Right atrium auricular region (tissue), 2 donors: ENCODE results near the gene ERVK3-1. TPM values are rescaled to one million over a fixed set of nuclear protein-coding genes. Genes with fewer than 3 reads are reported as not detected.
"Not testable (repeated sequence)": the region's sequence is repeated elsewhere in the genome, so short reads cannot be mapped to it uniquely, and the experiment has no call there.

ENCODE experiments used
- DNase-seq: peaks from one replicate; pipeline ENCODE4 v3.0.0-alpha.2; 2019; ENCODE audit warnings: low spot score
- H3K27ac ChIP-seq, 2 donors: fragments of 200-600 bp; sonication (generic); 1 replicate in 1 of 2; 2 replicates in 1 of 2; pipeline ENCODE4 v1.5.1; 2016 to 2019
- H3K27me3 ChIP-seq, 2 donors: fragments of 200-600 bp; sonication (generic); one replicate each; pipeline versions ENCODE4 v1.5.1 to v1.6.0; 2017 to 2019
- H3K36me3 ChIP-seq: fragments of 200-600 bp; sonication (generic); one replicate; pipeline ENCODE4 v1.5.1; 2016
- H3K4me1 ChIP-seq, 2 donors: fragments of 200-600 bp; sonication (generic); one replicate each; pipeline versions ENCODE4 v1.5.1 to v1.6.0; 2017 to 2019
- H3K4me3 ChIP-seq, 2 donors: fragments of 200-600 bp; sonication (generic); 1 replicate in 1 of 2; 2 replicates in 1 of 2; pipeline ENCODE4 v1.5.1; 2017 to 2019; ENCODE audit warnings: mild to moderate bottlenecking in 1 of 2, moderate library complexity in 1 of 2
- H3K9me3 ChIP-seq, 2 donors: fragments of 200-600 bp; sonication (generic); one replicate each; pipeline ENCODE4 v1.5.1; 2019
- CTCF ChIP-seq, 2 donors: fragments of 200-600 bp; sonication (generic); IDR thresholded peaks; one replicate each; pipeline ENCODE4 v1.5.1; 2019; ENCODE audit warnings: antibody characterized with exemption in 2 of 2
- total RNA-seq, 2 donors: library from RNA; depleted of rRNA; stranded (reverse); fragments of >200 nt; gene quantifications; one replicate each; pipeline ENCODE4 v1.1.0, GENCODE V29; 2016

Gene ERVK3-1
- total RNA-seq, 2 donors from 2014 or later: 20.9 to 32.6 TPM

GRCh38 chr19:58307736-58308135, 2.6 kb downstream of the ERVK3-1 start:
- Histone ChIP-seq H3K9me3 (no peaks in the 10 kb centered on the region), H3K27me3 (no peaks in the 10 kb centered on the region), H3K36me3 (peaks cover 29% of the 10 kb centered on the region), H3K4me1 (peaks cover 0 to 12% of the 10 kb centered on the region in 2 donors), H3K27ac (no peak overlapping the region), H3K4me3 (no peak overlapping the region)
- no peak for TF ChIP-seq CTCF (IDR thresholded peaks at IDR 0.05)
- no peak for DNase-seq

- H3K9me3 ChIP-seq, H3K4me3 ChIP-seq, H3K27ac ChIP-seq, H3K27me3 ChIP-seq, DNase-seq, H3K4me1 ChIP-seq: not testable (repeated sequence)
- peak; percentile 43 to 64 for TF ChIP-seq CTCF (IDR thresholded peaks at IDR 0.05)
- H3K36me3 ChIP-seq: peaks cover 52% of the 10 kb centered on the region
Measured at GRCh38 chr19:58310685-58311084, 5.5 kb downstream of the ERVK3-1 start.

GRCh38 chr19:58311345-58311865, 6.2 kb downstream of the ERVK3-1 start:
- Histone ChIP-seq H3K4me1 (peaks cover 0 to 3% of the 10 kb centered on the region in 2 donors), H3K27ac (no peak overlapping the region), H3K36me3 (peaks cover 52% of the 10 kb centered on the region), H3K4me3 (no peak overlapping the region), H3K9me3 (no peaks in the 10 kb centered on the region), H3K27me3 (no peaks in the 10 kb centered on the region)
- TF ChIP-seq CTCF (IDR thresholded peaks at IDR 0.05): no peak
- no peak for DNase-seq

- Histone ChIP-seq H3K4me1 (no peaks in the 10 kb centered on the region), H3K27me3 (no peaks in the 10 kb centered on the region), H3K9me3 (no peaks in the 10 kb centered on the region), H3K4me3 (no peak overlapping the region), H3K36me3 (peaks cover 40% of the 10 kb centered on the region), H3K27ac (no peak overlapping the region)
- no peak for DNase-seq
- TF ChIP-seq CTCF (IDR thresholded peaks at IDR 0.05): no peak
Measured at GRCh38 chr19:58315580-58315979, 10.4 kb downstream of the ERVK3-1 start.

GRCh38 chr19:58317476-58318072, 12.4 kb downstream of the ERVK3-1 start:
- no peak overlapping the region for H3K4me3 ChIP-seq
- H3K4me1 ChIP-seq: no peaks in the 10 kb centered on the region
- DNase-seq: no peak
- H3K9me3 ChIP-seq: no peaks in the 10 kb centered on the region
- peaks cover 25% of the 10 kb centered on the region for H3K36me3 ChIP-seq
- no peaks in the 10 kb centered on the region for H3K27me3 ChIP-seq
- TF ChIP-seq CTCF (IDR thresholded peaks at IDR 0.05): no peak
- H3K27ac ChIP-seq: no peak overlapping the region

GRCh38 chr19:58318297-58318696, 13.1 kb downstream of the ERVK3-1 start:
- no peak overlapping the region for H3K27ac ChIP-seq
- no peak for DNase-seq
- peaks cover 20% of the 10 kb centered on the region for H3K36me3 ChIP-seq
- no peak for TF ChIP-seq CTCF (IDR thresholded peaks at IDR 0.05)
- no peaks in the 10 kb centered on the region for H3K27me3 ChIP-seq
- no peak overlapping the region for H3K4me3 ChIP-seq
- no peaks in the 10 kb centered on the region for H3K4me1 ChIP-seq
- H3K9me3 ChIP-seq: no peaks in the 10 kb centered on the region
